ENCODE data around the gene HKDC1. TPM values are rescaled to one million over a fixed set of nuclear protein-coding genes. Genes with fewer than 3 reads are reported as not detected.
"Not testable (repeated sequence)": the region's sequence is repeated elsewhere in the genome, so short reads cannot be mapped to it uniquely, and the experiment has no call there.

Gene HKDC1
- polyA plus RNA-seq, 2 of the 4 experiments (the other 2 are of a cell fraction) = 32.5 to 32.8 TPM

DNA sequence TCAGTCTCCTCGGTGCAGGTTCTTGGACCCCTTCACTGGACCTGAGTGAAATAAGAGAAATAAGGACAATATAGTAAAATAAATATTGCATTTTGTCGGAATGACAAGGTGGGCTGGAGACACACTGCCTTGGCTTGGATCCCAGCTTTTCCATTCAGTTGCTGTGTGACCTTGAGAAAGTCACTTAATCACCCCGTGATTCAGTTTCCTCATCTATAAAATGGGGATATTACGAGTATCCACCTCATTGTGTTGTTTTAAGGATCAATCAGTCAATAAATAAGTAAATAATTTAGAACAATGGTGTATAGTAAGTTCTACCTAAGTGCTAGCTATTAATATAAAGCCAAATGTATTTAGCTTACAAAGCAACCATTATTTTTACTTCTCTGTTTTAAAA, 87.3 kb downstream of the HKDC1 start:
- Histone ChIP-seq H3K4me2 (no peak overlapping the region), H3K4me3 (no peak overlapping the region), H3K27ac (no peak overlapping the region), H3K9me3 (no peaks in the 10 kb centered on the region), H3K4me1 (no peaks in the 10 kb centered on the region)
- CTCF ChIA-PET = interaction anchor here (1.2 to 1.4 kb wide), 2 partner anchors 8 to 9 kb away, joined by 3 to 5 read pairs; no protein-coding TSS in a partner anchor
- POLR2A ChIA-PET = no interaction called here
- TF ChIP-seq ZSCAN20 (CRISPR knock-in tag; IDR thresholded peaks at IDR 0.05) (no peak), POLR2AphosphoS2 (conservative IDR thresholded peaks at IDR 0.05; ENCODE audit: low read length) (no peak), EP300 (IDR thresholded peaks at IDR 0.05) (no peak), PHF8 (IDR thresholded peaks at IDR 0.05; ENCODE audit: borderline replicate concordance, low read depth) (no peak), ZFP36 (IDR thresholded peaks at IDR 0.05; ENCODE audit: borderline replicate concordance, partially characterized antibody) (no peak), RARB (CRISPR knock-in tag; IDR thresholded peaks at IDR 0.05) (no peak)
- TF ChIP-seq, protein P1, sequence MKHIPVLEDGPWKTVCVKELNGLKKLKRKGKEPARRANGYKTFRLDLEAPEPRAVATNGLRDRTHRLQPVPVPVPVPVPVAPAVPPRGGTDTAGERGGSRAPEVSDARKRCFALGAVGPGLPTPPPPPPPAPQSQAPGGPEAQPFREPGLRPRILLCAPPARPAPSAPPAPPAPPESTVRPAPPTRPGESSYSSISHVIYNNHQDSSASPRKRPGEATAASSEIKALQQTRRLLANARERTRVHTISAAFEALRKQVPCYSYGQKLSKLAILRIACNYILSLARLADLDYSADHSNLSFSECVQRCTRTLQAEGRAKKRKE (CRISPR knock-in tag; IDR thresholded peaks at IDR 0.05; ENCODE audit: low read depth) = no peak
- TF ChIP-seq, protein P2, sequence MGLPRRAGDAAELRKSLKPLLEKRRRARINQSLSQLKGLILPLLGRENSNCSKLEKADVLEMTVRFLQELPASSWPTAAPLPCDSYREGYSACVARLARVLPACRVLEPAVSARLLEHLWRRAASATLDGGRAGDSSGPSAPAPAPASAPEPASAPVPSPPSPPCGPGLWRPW (IDR thresholded peaks at IDR 0.05) = no peak
- TF ChIP-seq, protein P3, sequence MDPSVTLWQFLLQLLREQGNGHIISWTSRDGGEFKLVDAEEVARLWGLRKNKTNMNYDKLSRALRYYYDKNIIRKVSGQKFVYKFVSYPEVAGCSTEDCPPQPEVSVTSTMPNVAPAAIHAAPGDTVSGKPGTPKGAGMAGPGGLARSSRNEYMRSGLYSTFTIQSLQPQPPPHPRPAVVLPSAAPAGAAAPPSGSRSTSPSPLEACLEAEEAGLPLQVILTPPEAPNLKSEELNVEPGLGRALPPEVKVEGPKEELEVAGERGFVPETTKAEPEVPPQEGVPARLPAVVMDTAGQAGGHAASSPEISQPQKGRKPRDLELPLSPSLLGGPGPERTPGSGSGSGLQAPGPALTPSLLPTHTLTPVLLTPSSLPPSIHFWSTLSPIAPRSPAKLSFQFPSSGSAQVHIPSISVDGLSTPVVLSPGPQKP (IDR thresholded peaks at IDR 0.05; ENCODE audit: low read depth, low read length) = no peak
- TF ChIP-seq, protein P4, sequence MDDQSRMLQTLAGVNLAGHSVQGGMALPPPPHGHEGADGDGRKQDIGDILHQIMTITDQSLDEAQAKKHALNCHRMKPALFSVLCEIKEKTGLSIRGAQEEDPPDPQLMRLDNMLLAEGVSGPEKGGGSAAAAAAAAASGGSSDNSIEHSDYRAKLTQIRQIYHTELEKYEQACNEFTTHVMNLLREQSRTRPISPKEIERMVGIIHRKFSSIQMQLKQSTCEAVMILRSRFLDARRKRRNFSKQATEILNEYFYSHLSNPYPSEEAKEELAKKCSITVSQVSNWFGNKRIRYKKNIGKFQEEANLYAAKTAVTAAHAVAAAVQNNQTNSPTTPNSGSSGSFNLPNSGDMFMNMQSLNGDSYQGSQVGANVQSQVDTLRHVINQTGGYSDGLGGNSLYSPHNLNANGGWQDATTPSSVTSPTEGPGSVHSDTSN (IDR thresholded peaks at IDR 0.05) = no peak
- 71% methylated on average over 4 of the region's 4 CpGs for WGBS (ENCODE audit: missing lambda C conversion rate)
- FAIRE-seq = no peak
- no peak for DNase-seq (ENCODE audit: low read depth in 1 of 2, low spot score in 1 of 2)
- no peak for ATAC-seq

DNA sequence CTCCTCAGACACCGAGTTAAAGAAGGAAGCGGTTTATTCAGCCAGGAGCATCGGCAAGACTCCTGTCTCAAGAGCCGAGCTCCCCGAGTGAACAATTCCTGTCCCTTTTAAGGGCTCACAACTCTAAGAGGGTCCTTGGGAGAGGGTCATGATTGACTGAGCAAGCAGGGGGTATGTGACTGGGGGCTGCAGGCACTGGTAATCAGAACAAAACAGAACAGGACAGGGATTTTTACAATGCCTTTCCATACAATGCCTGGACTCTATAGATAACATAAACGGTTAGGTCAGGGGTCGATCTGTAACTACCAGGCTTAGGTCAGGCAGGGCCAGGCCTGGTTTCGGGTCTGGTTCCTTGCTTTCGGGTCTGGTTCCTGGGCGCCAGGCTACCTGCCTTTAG, 88.2 kb downstream of the HKDC1 start:
- H3K9me3 ChIP-seq; H3K27ac ChIP-seq; POLR2A ChIA-PET; H3K4me1 ChIP-seq; FAIRE-seq; H3K4me2 ChIP-seq; DNase-seq (ENCODE audit: low read depth in 1 of 2, low spot score in 1 of 2); ATAC-seq; H3K4me3 ChIP-seq: not testable (repeated sequence)
- WGBS (ENCODE audit: missing lambda C conversion rate) = 83% methylated on average over 10 of the region's 10 CpGs
- CTCF ChIA-PET = interaction anchor here (1.0 kb wide), 1 partner anchor 85 kb away, joined by 3 read pairs; no protein-coding TSS in a partner anchor

DNA sequence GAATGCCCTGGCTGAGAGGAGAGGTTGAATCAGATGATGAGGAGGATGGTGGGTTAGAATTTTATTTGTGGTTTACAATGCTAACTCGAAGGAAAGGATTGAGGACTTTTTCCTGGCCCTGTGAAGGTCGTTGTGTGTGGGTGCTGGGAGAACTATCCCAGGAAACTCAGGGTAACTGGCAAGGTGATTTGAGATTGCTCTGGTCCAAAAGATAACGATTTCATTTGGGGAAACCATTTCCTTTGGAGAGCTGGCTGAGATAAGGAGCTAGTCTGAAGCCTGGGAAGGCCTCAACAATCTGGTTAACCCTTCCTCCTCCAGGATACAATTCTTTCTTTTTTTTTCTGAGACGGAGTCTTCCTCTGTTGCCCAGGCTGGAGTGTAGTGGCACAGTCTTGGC, 91.2 kb downstream of the HKDC1 start:
- Histone ChIP-seq H3K27ac (no peak overlapping the region), H3K9me3 (no peaks in the 10 kb centered on the region), H3K4me3 (no peak overlapping the region), H3K4me1 (peaks cover 2% of the 10 kb centered on the region; the same call in 2 of the 3 replicates), H3K4me2 (no peak overlapping the region)
- ATAC-seq = no peak
- FAIRE-seq = no peak
- ChIA-PET CTCF (interaction anchor here (0.9 to 1.4 kb wide), 2 partner anchors 45 to 72 kb away, joined by 3 read pairs; no protein-coding TSS in a partner anchor), POLR2A (no interaction called here)
- no peak for DNase-seq (ENCODE audit: low read depth in 1 of 2, low spot score in 1 of 2)
- WGBS (ENCODE audit: missing lambda C conversion rate) = 62% methylated on average over 4 of the region's 4 CpGs
- TF ChIP-seq, protein P5, sequence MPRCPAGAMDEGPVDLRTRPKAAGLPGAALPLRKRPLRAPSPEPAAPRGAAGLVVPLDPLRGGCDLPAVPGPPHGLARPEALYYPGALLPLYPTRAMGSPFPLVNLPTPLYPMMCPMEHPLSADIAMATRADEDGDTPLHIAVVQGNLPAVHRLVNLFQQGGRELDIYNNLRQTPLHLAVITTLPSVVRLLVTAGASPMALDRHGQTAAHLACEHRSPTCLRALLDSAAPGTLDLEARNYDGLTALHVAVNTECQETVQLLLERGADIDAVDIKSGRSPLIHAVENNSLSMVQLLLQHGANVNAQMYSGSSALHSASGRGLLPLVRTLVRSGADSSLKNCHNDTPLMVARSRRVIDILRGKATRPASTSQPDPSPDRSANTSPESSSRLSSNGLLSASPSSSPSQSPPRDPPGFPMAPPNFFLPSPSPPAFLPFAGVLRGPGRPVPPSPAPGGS (IDR thresholded peaks at IDR 0.05) = no peak
- TF ChIP-seq MAZ (IDR thresholded peaks at IDR 0.05; ENCODE audit: borderline replicate concordance, low read depth, low read length) = no peak
- no peak for TF ChIP-seq KDM1A (IDR thresholded peaks at IDR 0.05; ENCODE audit: low read depth)
- no peak for TF ChIP-seq HDAC2 (IDR thresholded peaks at IDR 0.05)
- no peak for TF ChIP-seq JUNB (IDR thresholded peaks at IDR 0.05)
- TF ChIP-seq NPAS2 (CRISPR knock-in tag; IDR thresholded peaks at IDR 0.05; ENCODE audit: borderline replicate concordance) = no peak
- no peak for TF ChIP-seq HOXB5 (CRISPR knock-in tag; IDR thresholded peaks at IDR 0.05)
- TF ChIP-seq, protein P6, sequence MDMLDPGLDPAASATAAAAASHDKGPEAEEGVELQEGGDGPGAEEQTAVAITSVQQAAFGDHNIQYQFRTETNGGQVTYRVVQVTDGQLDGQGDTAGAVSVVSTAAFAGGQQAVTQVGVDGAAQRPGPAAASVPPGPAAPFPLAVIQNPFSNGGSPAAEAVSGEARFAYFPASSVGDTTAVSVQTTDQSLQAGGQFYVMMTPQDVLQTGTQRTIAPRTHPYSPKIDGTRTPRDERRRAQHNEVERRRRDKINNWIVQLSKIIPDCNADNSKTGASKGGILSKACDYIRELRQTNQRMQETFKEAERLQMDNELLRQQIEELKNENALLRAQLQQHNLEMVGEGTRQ (IDR thresholded peaks at IDR 0.05) = no peak
- TF ChIP-seq, protein P7, sequence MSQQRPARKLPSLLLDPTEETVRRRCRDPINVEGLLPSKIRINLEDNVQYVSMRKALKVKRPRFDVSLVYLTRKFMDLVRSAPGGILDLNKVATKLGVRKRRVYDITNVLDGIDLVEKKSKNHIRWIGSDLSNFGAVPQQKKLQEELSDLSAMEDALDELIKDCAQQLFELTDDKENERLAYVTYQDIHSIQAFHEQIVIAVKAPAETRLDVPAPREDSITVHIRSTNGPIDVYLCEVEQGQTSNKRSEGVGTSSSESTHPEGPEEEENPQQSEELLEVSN (IDR thresholded peaks at IDR 0.05; ENCODE audit: borderline replicate concordance, low read depth) = no peak
- TF ChIP-seq, protein P8, sequence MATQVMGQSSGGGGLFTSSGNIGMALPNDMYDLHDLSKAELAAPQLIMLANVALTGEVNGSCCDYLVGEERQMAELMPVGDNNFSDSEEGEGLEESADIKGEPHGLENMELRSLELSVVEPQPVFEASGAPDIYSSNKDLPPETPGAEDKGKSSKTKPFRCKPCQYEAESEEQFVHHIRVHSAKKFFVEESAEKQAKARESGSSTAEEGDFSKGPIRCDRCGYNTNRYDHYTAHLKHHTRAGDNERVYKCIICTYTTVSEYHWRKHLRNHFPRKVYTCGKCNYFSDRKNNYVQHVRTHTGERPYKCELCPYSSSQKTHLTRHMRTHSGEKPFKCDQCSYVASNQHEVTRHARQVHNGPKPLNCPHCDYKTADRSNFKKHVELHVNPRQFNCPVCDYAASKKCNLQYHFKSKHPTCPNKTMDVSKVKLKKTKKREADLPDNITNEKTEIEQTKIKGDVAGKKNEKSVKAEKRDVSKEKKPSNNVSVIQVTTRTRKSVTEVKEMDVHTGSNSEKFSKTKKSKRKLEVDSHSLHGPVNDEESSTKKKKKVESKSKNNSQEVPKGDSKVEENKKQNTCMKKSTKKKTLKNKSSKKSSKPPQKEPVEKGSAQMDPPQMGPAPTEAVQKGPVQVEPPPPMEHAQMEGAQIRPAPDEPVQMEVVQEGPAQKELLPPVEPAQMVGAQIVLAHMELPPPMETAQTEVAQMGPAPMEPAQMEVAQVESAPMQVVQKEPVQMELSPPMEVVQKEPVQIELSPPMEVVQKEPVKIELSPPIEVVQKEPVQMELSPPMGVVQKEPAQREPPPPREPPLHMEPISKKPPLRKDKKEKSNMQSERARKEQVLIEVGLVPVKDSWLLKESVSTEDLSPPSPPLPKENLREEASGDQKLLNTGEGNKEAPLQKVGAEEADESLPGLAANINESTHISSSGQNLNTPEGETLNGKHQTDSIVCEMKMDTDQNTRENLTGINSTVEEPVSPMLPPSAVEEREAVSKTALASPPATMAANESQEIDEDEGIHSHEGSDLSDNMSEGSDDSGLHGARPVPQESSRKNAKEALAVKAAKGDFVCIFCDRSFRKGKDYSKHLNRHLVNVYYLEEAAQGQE (IDR thresholded peaks at IDR 0.05) = no peak
- no peak for TF ChIP-seq EHMT2 (IDR thresholded peaks at IDR 0.05; ENCODE audit: low read depth)
- TF ChIP-seq FOSL2 (IDR thresholded peaks at IDR 0.05) = no peak
- TF ChIP-seq FOSL2 (CRISPR knock-in tag; IDR thresholded peaks at IDR 0.05) = no peak
- TF ChIP-seq CHD2 (IDR thresholded peaks at IDR 0.05; ENCODE audit: low read length, partially characterized antibody) = no peak
